ENCODE measurements around the gene PDZRN3. TPM values are rescaled to one million over a fixed set of nuclear protein-coding genes. Genes with fewer than 3 reads are reported as not detected.

PDZRN3 gene
- total and polyA plus RNA-seq, 2 of the 13 experiments (the other 11 are each of a cell fraction or from before 2014, with no cell fraction given): not detected

GRCh38 chr3:73575519-73575918 is 49.2 kb downstream of the PDZRN3 start:
- ChIA-PET CTCF (ENCODE audit: low intra/inter-chr PET ratio, low total read pairs) (no interaction called here), POLR2A (no interaction called here)
- H3K4me1 ChIP-seq (ENCODE audit: insufficient read depth, low read length): peaks cover 20% of the 10 kb centered on the region
- TF ChIP-seq BORCS8-MEF2B (CRISPR knock-in tag; IDR thresholded peaks at IDR 0.05) (no peak), THRA (CRISPR knock-in tag; IDR thresholded peaks at IDR 0.05; ENCODE audit: borderline replicate concordance) (no peak), RARA (CRISPR knock-in tag; IDR thresholded peaks at IDR 0.05) (no peak), TEAD3 (CRISPR knock-in tag; optimal IDR thresholded peaks at IDR 0.05; ENCODE audit: borderline replicate concordance) (no peak), RAD21 (CRISPR knock-in tag; IDR thresholded peaks at IDR 0.05) (no peak), SRSF9 (IDR thresholded peaks at IDR 0.05; ENCODE audit: borderline replicate concordance, insufficient read depth, low read depth, low read length, poor library complexity, severe bottlenecking) (no peak), ZNF777 (CRISPR knock-in tag; IDR thresholded peaks at IDR 0.05) (no peak), HOXA3 (CRISPR knock-in tag; IDR thresholded peaks at IDR 0.05) (no peak)
- DNase-seq (ENCODE audit: low spot score) (no peak), FAIRE-seq (no peak), ATAC-seq (no peak)
- intact Hi-C loops (cut with micrococcal nuclease; ENCODE audit: unreplicated experiment): no loop called here
- H3K4me3 ChIP-seq (replicated peaks in 1 of 3; ENCODE audit: insufficient read depth in 1 of 3, low read depth in 2 of 3, low read length in 3 of 3): no peak overlapping the region
- 48% methylated on average over 2 of the region's 2 CpGs for WGBS (ENCODE audit: low lambda C conversion rate)
- H3K27me3 ChIP-seq (ENCODE audit: control insufficient read depth in 1 of 2, insufficient read depth in 2 of 2, low read length in 2 of 2): peaks cover 0 to 13% of the 10 kb centered on the region in 2 experiments; a peak in 2 of 5 replicates
- H3K79me2 ChIP-seq (ENCODE audit: insufficient read depth, low read length): no peaks in the 10 kb centered on the region
- no peak overlapping the region for H2AFZ ChIP-seq (ENCODE audit: low read length)
- no peak overlapping the region for H3K4me2 ChIP-seq (ENCODE audit: low read depth, low read length)
- no peaks in the 10 kb centered on the region for H4K20me1 ChIP-seq (ENCODE audit: insufficient read depth, low read length)
- no peak overlapping the region for H3K9ac ChIP-seq (ENCODE audit: insufficient read depth, low read depth, low read length)
- in situ Hi-C loops (cut with HindIII; ENCODE audit: extremely low pct_ligation_motif_present, low pct_unique_long_range_greater_than_20kb): no loop called here
- no TSS peak for BruUV-seq (replicated peaks)
- no peaks in the 10 kb centered on the region for H3K36me3 ChIP-seq (replicated peaks in 1 of 2; ENCODE audit: control insufficient read depth in 1 of 2, insufficient read depth in 2 of 2, low read length in 2 of 2)
- no peaks in the 10 kb centered on the region for H3K9me3 ChIP-seq (ENCODE audit: low read length)
- no peak overlapping the region for H3K27ac ChIP-seq (ENCODE audit: extremely low read length, insufficient read depth, low read length)

GRCh38 chr3:73573204-73573603 is 51.5 kb downstream of the PDZRN3 start:
- Histone ChIP-seq H3K9me3 (ENCODE audit: low read length) (no peaks in the 10 kb centered on the region), H3K79me2 (ENCODE audit: insufficient read depth, low read length) (no peaks in the 10 kb centered on the region), H3K27me3 (ENCODE audit: control insufficient read depth in 1 of 2, insufficient read depth in 2 of 2, low read length in 2 of 2) (peaks cover 0 to 13% of the 10 kb centered on the region in 2 experiments; a peak in 2 of 5 replicates), H3K9ac (ENCODE audit: insufficient read depth, low read depth, low read length) (no peak overlapping the region), H3K4me1 (ENCODE audit: insufficient read depth, low read length) (peaks cover 24% of the 10 kb centered on the region), H3K4me2 (ENCODE audit: low read depth, low read length) (no peak overlapping the region), H4K20me1 (ENCODE audit: insufficient read depth, low read length) (no peaks in the 10 kb centered on the region), H3K27ac (ENCODE audit: extremely low read length, insufficient read depth, low read length) (no peak overlapping the region), H2AFZ (ENCODE audit: low read length) (no peak overlapping the region), H3K36me3 (replicated peaks in 1 of 2; ENCODE audit: control insufficient read depth in 1 of 2, insufficient read depth in 2 of 2, low read length in 2 of 2) (no peaks in the 10 kb centered on the region), H3K4me3 (replicated peaks in 1 of 3; ENCODE audit: insufficient read depth in 1 of 3, low read depth in 2 of 3, low read length in 3 of 3) (no peak overlapping the region)
- no TSS peak for BruUV-seq (replicated peaks)
- DNase-seq (ENCODE audit: low spot score) (no peak), FAIRE-seq (no peak), ATAC-seq (no peak)
- in situ Hi-C loops (cut with HindIII; ENCODE audit: extremely low pct_ligation_motif_present, low pct_unique_long_range_greater_than_20kb): no loop called here
- WGBS (ENCODE audit: low lambda C conversion rate): 36% methylated on average over 2 of the region's 2 CpGs
- intact Hi-C loops (cut with micrococcal nuclease; ENCODE audit: unreplicated experiment): no loop called here
- POLR2A ChIA-PET: no interaction called here
- CTCF ChIA-PET (ENCODE audit: low intra/inter-chr PET ratio, low total read pairs): no interaction called here
- no peak for TF ChIP-seq SP2 (CRISPR knock-in tag; IDR thresholded peaks at IDR 0.05)
- TF ChIP-seq STAT6 (CRISPR knock-in tag; IDR thresholded peaks at IDR 0.05; ENCODE audit: borderline replicate concordance): no peak
- no peak for TF ChIP-seq ZBTB25 (CRISPR knock-in tag; IDR thresholded peaks at IDR 0.05)
- TF ChIP-seq AGO2 (optimal IDR thresholded peaks at IDR 0.05; ENCODE audit: low read depth, low read length): no peak
- TF ChIP-seq KMT2B (CRISPR knock-in tag; IDR thresholded peaks at IDR 0.05): no peak

All from HepG2 (cell line).